HL-60 (cell line): ENCODE data around the gene TMTC2.

Experiments
- DNase-seq, 2 experiments: peaks; one replicate each; pipeline ENCODE4 v3.0.0-alpha.2; 2010 to 2020; ENCODE audit warnings: low read depth in 1 of 2, low spot score in 1 of 2
- H3K27ac ChIP-seq: fragments of 250-450 bp; sonication (Bioruptor Pico); replicated peaks from 2 replicates; pipeline ENCODE4 v1.5.1; 2020; ENCODE audit warnings: mild to moderate bottlenecking, moderate library complexity
- H3K27me3 ChIP-seq: fragments of 250-450 bp; sonication (Bioruptor Pico); 2 replicates; pipeline ENCODE4 v1.5.1; 2021; ENCODE audit warnings: mild to moderate bottlenecking, moderate library complexity; ENCODE audit not compliant: insufficient read depth, poor library complexity, severe bottlenecking
- H3K4me3 ChIP-seq: replicated peaks from 2 replicates; pipeline ENCODE4 v1.5.1; 2011; ENCODE audit warnings: mild to moderate bottlenecking, control low read depth, low read length; ENCODE audit not compliant: insufficient read depth
- CTCF ChIP-seq: IDR thresholded peaks from one replicate; pipeline ENCODE4 v1.5.1; 2011; ENCODE audit warnings: low read length, control low read depth, inconsistent platforms; ENCODE audit not compliant: insufficient read depth
- GABPA ChIP-seq: IDR thresholded peaks from 2 replicates; pipeline ENCODE4 v1.6.1; 2012; ENCODE audit warnings: low read depth
- POLR2AphosphoS5 ChIP-seq: IDR thresholded peaks from 2 replicates; pipeline ENCODE4 v1.6.1; 2012; ENCODE audit warnings: low read depth
- REST ChIP-seq: IDR thresholded peaks from 2 replicates; pipeline ENCODE4 v1.6.1; 2012; ENCODE audit warnings: low read depth; ENCODE audit not compliant: insufficient replicate concordance
- SPI1 ChIP-seq: IDR thresholded peaks from 2 replicates; pipeline ENCODE4 v1.6.1; 2012; ENCODE audit warnings: low read depth, mild to moderate bottlenecking, borderline replicate concordance

TMTC2 gene

GRCh38 chr12:83142914-83143313 is 456.2 kb downstream of the TMTC2 start:
- Histone ChIP-seq H3K4me3 (no peak overlapping the region), H3K27me3 (no peaks in the 10 kb centered on the region), H3K27ac (no peak overlapping the region)
- TF ChIP-seq CTCF (no peak), SPI1 (no peak), REST (no peak), GABPA (no peak), POLR2AphosphoS5 (no peak)
- DNase-seq = no peak

- H3K27ac ChIP-seq = no peak overlapping the region
- no peak for DNase-seq
- TF ChIP-seq POLR2AphosphoS5 = no peak
- TF ChIP-seq CTCF = no peak
- no peak for TF ChIP-seq REST
- TF ChIP-seq GABPA = no peak
- TF ChIP-seq SPI1 = no peak
These were observed 457.2 kb downstream of the TMTC2 start for GRCh38 chr12:83143950-83144349.

GRCh38 chr12:83145325-83145840 is 458.7 kb downstream of the TMTC2 start:
- no peak for DNase-seq
- TF ChIP-seq POLR2AphosphoS5 (no peak), REST (no peak), GABPA (no peak), SPI1 (no peak), CTCF (no peak)

More at GRCh38 chr12:83143950-83144349, 457.2 kb downstream of the TMTC2 start:
- no peaks in the 10 kb centered on the region for H3K27me3 ChIP-seq
- H3K4me3 ChIP-seq = no peak overlapping the region

More at GRCh38 chr12:83145325-83145840, 458.7 kb downstream of the TMTC2 start:
- Histone ChIP-seq H3K27me3 (no peaks in the 10 kb centered on the region), H3K27ac (no peak overlapping the region), H3K4me3 (no peak overlapping the region)
